ENCODE measurements around the gene ZSCAN31. TPM values are rescaled to one million over a fixed set of nuclear protein-coding genes. Genes with fewer than 3 reads are reported as not detected.

The ZSCAN31 gene
- total RNA-seq, 1 experiment from 2014 or later, result 10.1 TPM

GRCh38 chr6:28347119-28347518 lies 11.2 kb upstream of the ZSCAN31 start:
- Histone ChIP-seq H3K9ac (ENCODE audit: low read length) (no peak overlapping the region), H2AFZ (ENCODE audit: low read depth, low read length, poor library complexity, severe bottlenecking) (no peak overlapping the region), H3K4me3 (replicated peaks in 1 of 2; ENCODE audit: low read depth in 1 of 2, low read length in 2 of 2) (no peak overlapping the region), H3K9me3 (ENCODE audit: control insufficient read depth in 1 of 2, insufficient read depth in 1 of 2, low read depth in 1 of 2, low read length in 2 of 2) (no peaks in the 10 kb centered on the region), H3K4me2 (ENCODE audit: low read length) (no peak overlapping the region), H3K4me1 (ENCODE audit: control insufficient read depth in 1 of 2, insufficient read depth in 2 of 2, low read length in 2 of 2) (peaks cover 7 to 19% of the 10 kb centered on the region in 2 experiments; a peak in 3 of 4 replicates), H4K20me1 (ENCODE audit: insufficient read depth) (no peaks in the 10 kb centered on the region), H3K36me3 (ENCODE audit: control insufficient read depth in 1 of 2, insufficient read depth in 2 of 2, low read length in 2 of 2) (no peaks in the 10 kb centered on the region), H3K79me2 (ENCODE audit: insufficient read depth, low read length) (peaks cover 23% of the 10 kb centered on the region), H3K27me3 (ENCODE audit: insufficient read depth, low read length) (no peaks in the 10 kb centered on the region), H3K27ac (ENCODE audit: low read depth, low read length) (no peak overlapping the region), H3K9me2 (ENCODE audit: insufficient read depth) (no peaks in the 10 kb centered on the region)
- ATAC-seq (no peak), DNase-seq (ENCODE audit: low read depth, low spot score) (no peak)
- BruUV-seq (replicated peaks), result no TSS peak
- ChIA-PET POLR2A (no interaction called here), RAD21 (ENCODE audit: low non-redundant PET in 1 of 2, low total read pairs in 2 of 2, uncharacterized antibody in 2 of 2, unreplicated experiment in 2 of 2) (no interaction called here), CTCF (no interaction called here)
- TF ChIP-seq CTCF (IDR thresholded peaks at IDR 0.05 in 2 of 3, conservative IDR thresholded peaks at IDR 0.05 in 1 of 3; ENCODE audit: borderline replicate concordance in 1 of 3, insufficient read depth in 1 of 3, low read depth in 2 of 3, low read length in 2 of 3) (no peak), EZH2 (IDR thresholded peaks at IDR 0.05) (no peak)
- intact Hi-C loops (cut with micrococcal nuclease), result no loop called here

- no TSS peak for BruUV-seq (replicated peaks)
- TF ChIP-seq CBX3 (IDR thresholded peaks at IDR 0.05; ENCODE audit: low read depth), result no peak
- TF ChIP-seq ATF3 (IDR thresholded peaks at IDR 0.05), result no peak
- no peak for TF ChIP-seq ELF1 (IDR thresholded peaks at IDR 0.05; ENCODE audit: borderline replicate concordance, low read depth)
- TF ChIP-seq SRF (IDR thresholded peaks at IDR 0.05; ENCODE audit: low read depth), result no peak
- TF ChIP-seq EZH2 (IDR thresholded peaks at IDR 0.05), result no peak
- no peak for TF ChIP-seq JUND (IDR thresholded peaks at IDR 0.05)
- no peak for TF ChIP-seq RAD21 (IDR thresholded peaks at IDR 0.05; ENCODE audit: low read depth)
- no peak for TF ChIP-seq ZNF274 (IDR thresholded peaks at IDR 0.05; ENCODE audit: low read depth, low read length)
- no peak for TF ChIP-seq ZBTB33 (IDR thresholded peaks at IDR 0.05; ENCODE audit: extremely low read depth, insufficient replicate concordance, low read length)
- TF ChIP-seq POLR2AphosphoS5 (IDR thresholded peaks at IDR 0.05; ENCODE audit: low read depth, low read length), result no peak
- TF ChIP-seq EZH2phosphoT487 (IDR thresholded peaks at IDR 0.05; ENCODE audit: borderline replicate concordance), result no peak
- H3K36me3 ChIP-seq (ENCODE audit: control insufficient read depth in 1 of 2, insufficient read depth in 2 of 2, low read length in 2 of 2), result no peaks in the 10 kb centered on the region
These were observed 9.3 kb upstream of the ZSCAN31 start for GRCh38 chr6:28345201-28345600.

More at GRCh38 chr6:28345201-28345600, 9.3 kb upstream of the ZSCAN31 start:
- no peak overlapping the region for H3K9ac ChIP-seq (ENCODE audit: low read length)
- H3K4me2 ChIP-seq (ENCODE audit: low read length), result no peak overlapping the region
- H3K27me3 ChIP-seq (ENCODE audit: insufficient read depth, low read length), result no peaks in the 10 kb centered on the region
- no peaks in the 10 kb centered on the region for H3K9me2 ChIP-seq (ENCODE audit: insufficient read depth)
- ATAC-seq, result no peak
- no peak overlapping the region for H2AFZ ChIP-seq (ENCODE audit: low read depth, low read length, poor library complexity, severe bottlenecking)
- RAD21 ChIA-PET (ENCODE audit: low non-redundant PET in 1 of 2, low total read pairs in 2 of 2, uncharacterized antibody in 2 of 2, unreplicated experiment in 2 of 2), result no interaction called here
- H3K4me3 ChIP-seq (replicated peaks in 1 of 2; ENCODE audit: low read depth in 1 of 2, low read length in 2 of 2), result no peak overlapping the region
- CTCF ChIA-PET, result no interaction called here
- 0 out of 4 replicates have a peak, but pooled peaks cover 0 to 3% of the 10 kb centered on the region in 2 experiments for H3K4me1 ChIP-seq (ENCODE audit: control insufficient read depth in 1 of 2, insufficient read depth in 2 of 2, low read length in 2 of 2)
- H4K20me1 ChIP-seq (ENCODE audit: insufficient read depth), result no peaks in the 10 kb centered on the region
- H3K79me2 ChIP-seq (ENCODE audit: insufficient read depth, low read length), result peaks cover 4% of the 10 kb centered on the region
- POLR2A ChIA-PET, result no interaction called here
- no peak overlapping the region for H3K27ac ChIP-seq (ENCODE audit: low read depth, low read length)
- 0 out of 4 replicates have a peak, but pooled peaks cover under 1 to 4% of the 10 kb centered on the region in 2 experiments for H3K9me3 ChIP-seq (ENCODE audit: control insufficient read depth in 1 of 2, insufficient read depth in 1 of 2, low read depth in 1 of 2, low read length in 2 of 2)
- intact Hi-C loops (cut with micrococcal nuclease), result no loop called here
- no peak for DNase-seq (ENCODE audit: low read depth, low spot score)
